Measurements from ENCODE around the gene GLB1L3.

Gene GLB1L3

DNA sequence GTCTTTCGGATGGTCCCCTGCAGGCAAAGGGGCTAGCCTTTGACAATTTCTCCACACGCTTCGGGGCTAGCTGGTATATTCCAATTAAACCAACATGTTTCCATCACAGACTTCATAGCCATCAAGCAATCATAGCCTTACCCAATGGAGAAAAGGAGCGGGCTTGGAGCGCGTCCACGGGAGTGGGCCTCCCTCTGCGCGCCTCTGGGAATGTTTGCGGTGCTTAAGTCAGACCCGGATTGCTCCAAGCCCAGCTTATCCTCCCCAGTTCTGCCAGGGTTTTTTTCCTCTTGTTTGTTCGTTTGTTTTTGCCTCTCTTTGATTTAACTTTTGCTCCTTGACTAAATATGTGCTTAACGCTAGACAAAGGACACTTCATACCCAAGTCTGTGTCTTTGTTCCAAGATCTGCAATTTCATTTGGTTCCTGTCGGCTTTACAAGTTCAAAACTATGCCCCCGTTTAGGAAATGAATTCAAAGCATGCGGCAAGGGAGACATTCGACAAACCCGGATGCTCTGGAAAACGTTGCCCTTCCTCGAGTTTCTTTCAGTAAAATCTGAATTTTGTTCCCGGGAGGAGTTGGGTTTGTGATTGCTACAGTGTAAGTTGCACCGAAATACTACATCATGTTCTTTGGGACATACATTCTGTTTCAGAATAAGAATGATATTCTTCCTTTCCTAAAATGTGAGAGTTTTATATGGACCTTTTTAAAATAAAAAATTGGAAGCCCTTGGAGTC, 54.6 kb downstream of the GLB1L3 start:
- no peak overlapping the region for H3K4me3 ChIP-seq (ENCODE audit: insufficient read depth, low read length, poor library complexity, severe bottlenecking)
- H3K4me2 ChIP-seq (ENCODE audit: low read depth, low read length, poor library complexity, severe bottlenecking): no peak overlapping the region
- no peaks in the 10 kb centered on the region for H3K27me3 ChIP-seq (ENCODE audit: low read length)
- H3K36me3 ChIP-seq (ENCODE audit: low read length): no peaks in the 10 kb centered on the region
- H3K79me2 ChIP-seq (ENCODE audit: insufficient read depth, low read length): no peaks in the 10 kb centered on the region
- H3K9ac ChIP-seq (ENCODE audit: low read length): no peak overlapping the region
- no peaks in the 10 kb centered on the region for H3K9me2 ChIP-seq (replicated peaks; ENCODE audit: insufficient read depth, low read length)
- no peaks in the 10 kb centered on the region for H3F3A ChIP-seq (ENCODE audit: insufficient read depth)
- H3K9me3 ChIP-seq (ENCODE audit: insufficient read depth, low read length): no peaks in the 10 kb centered on the region
- H2AFZ ChIP-seq (ENCODE audit: low read depth, low read length, severe bottlenecking): no peak overlapping the region
- no peak overlapping the region for H3K27ac ChIP-seq (ENCODE audit: low read depth, low read length)
- no peaks in the 10 kb centered on the region for H4K20me1 ChIP-seq (ENCODE audit: low read depth, low read length)
- TF ChIP-seq, protein P1, sequence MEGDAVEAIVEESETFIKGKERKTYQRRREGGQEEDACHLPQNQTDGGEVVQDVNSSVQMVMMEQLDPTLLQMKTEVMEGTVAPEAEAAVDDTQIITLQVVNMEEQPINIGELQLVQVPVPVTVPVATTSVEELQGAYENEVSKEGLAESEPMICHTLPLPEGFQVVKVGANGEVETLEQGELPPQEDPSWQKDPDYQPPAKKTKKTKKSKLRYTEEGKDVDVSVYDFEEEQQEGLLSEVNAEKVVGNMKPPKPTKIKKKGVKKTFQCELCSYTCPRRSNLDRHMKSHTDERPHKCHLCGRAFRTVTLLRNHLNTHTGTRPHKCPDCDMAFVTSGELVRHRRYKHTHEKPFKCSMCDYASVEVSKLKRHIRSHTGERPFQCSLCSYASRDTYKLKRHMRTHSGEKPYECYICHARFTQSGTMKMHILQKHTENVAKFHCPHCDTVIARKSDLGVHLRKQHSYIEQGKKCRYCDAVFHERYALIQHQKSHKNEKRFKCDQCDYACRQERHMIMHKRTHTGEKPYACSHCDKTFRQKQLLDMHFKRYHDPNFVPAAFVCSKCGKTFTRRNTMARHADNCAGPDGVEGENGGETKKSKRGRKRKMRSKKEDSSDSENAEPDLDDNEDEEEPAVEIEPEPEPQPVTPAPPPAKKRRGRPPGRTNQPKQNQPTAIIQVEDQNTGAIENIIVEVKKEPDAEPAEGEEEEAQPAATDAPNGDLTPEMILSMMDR (IDR thresholded peaks at IDR 0.05; ENCODE audit: insufficient read depth, low read length, poor library complexity, severe bottlenecking): no peak
- TF ChIP-seq EZH2phosphoT487 (conservative IDR thresholded peaks at IDR 0.05; ENCODE audit: low read length): no peak

GRCh38 chr11:134331354-134332188, 55.4 kb downstream of the GLB1L3 start, which contains the start of gene GLB1L2:
TSS of gene GLB1L2 (plus strand) at chr11:134331988. CDS start at chr11:134332062, 74 bp downstream.
- Histone ChIP-seq H3K79me2 (ENCODE audit: insufficient read depth, low read length) (no peaks in the 10 kb centered on the region), H3K27ac (ENCODE audit: low read depth, low read length) (no peak within 1 kb of the TSS), H2AFZ (ENCODE audit: low read depth, low read length, severe bottlenecking) (no peak within 1 kb of the TSS), H3K27me3 (ENCODE audit: low read length) (no peaks in the 10 kb centered on the region), H3K9ac (ENCODE audit: low read length) (no peak within 1 kb of the TSS), H3K9me2 (replicated peaks; ENCODE audit: insufficient read depth, low read length) (no peaks in the 10 kb centered on the region), H3K4me3 (ENCODE audit: insufficient read depth, low read length, poor library complexity, severe bottlenecking) (no peak within 1 kb of the TSS), H3K9me3 (ENCODE audit: insufficient read depth, low read length) (no peaks in the 10 kb centered on the region), H3K4me2 (ENCODE audit: low read depth, low read length, poor library complexity, severe bottlenecking) (no peak within 1 kb of the TSS), H3F3A (ENCODE audit: insufficient read depth) (no peaks in the 10 kb centered on the region), H4K20me1 (ENCODE audit: low read depth, low read length) (no peaks in the 10 kb centered on the region), H3K36me3 (ENCODE audit: low read length) (no peaks in the 10 kb centered on the region)
- TF ChIP-seq, protein P1 (IDR thresholded peaks at IDR 0.05; ENCODE audit: insufficient read depth, low read length, poor library complexity, severe bottlenecking): no peak
- no peak for TF ChIP-seq EZH2phosphoT487 (conservative IDR thresholded peaks at IDR 0.05; ENCODE audit: low read length)

GRCh38 chr11:134332189-134332631, 56.0 kb downstream of the GLB1L3 start:
- Histone ChIP-seq H3K9me3 (ENCODE audit: insufficient read depth, low read length) (no peaks in the 10 kb centered on the region), H4K20me1 (ENCODE audit: low read depth, low read length) (no peaks in the 10 kb centered on the region), H3K36me3 (ENCODE audit: low read length) (no peaks in the 10 kb centered on the region), H3K79me2 (ENCODE audit: insufficient read depth, low read length) (no peaks in the 10 kb centered on the region), H3K27ac (ENCODE audit: low read depth, low read length) (no peak overlapping the region), H3K27me3 (ENCODE audit: low read length) (no peaks in the 10 kb centered on the region), H2AFZ (ENCODE audit: low read depth, low read length, severe bottlenecking) (no peak overlapping the region), H3K9me2 (replicated peaks; ENCODE audit: insufficient read depth, low read length) (no peaks in the 10 kb centered on the region), H3F3A (ENCODE audit: insufficient read depth) (no peaks in the 10 kb centered on the region), H3K4me2 (ENCODE audit: low read depth, low read length, poor library complexity, severe bottlenecking) (no peak overlapping the region), H3K9ac (ENCODE audit: low read length) (no peak overlapping the region), H3K4me3 (ENCODE audit: insufficient read depth, low read length, poor library complexity, severe bottlenecking) (no peak overlapping the region)
- TF ChIP-seq, protein P1 (IDR thresholded peaks at IDR 0.05; ENCODE audit: insufficient read depth, low read length, poor library complexity, severe bottlenecking): no peak
- no peak for TF ChIP-seq EZH2phosphoT487 (conservative IDR thresholded peaks at IDR 0.05; ENCODE audit: low read length)
